ENCODE data around the gene PANK4.

DNA sequence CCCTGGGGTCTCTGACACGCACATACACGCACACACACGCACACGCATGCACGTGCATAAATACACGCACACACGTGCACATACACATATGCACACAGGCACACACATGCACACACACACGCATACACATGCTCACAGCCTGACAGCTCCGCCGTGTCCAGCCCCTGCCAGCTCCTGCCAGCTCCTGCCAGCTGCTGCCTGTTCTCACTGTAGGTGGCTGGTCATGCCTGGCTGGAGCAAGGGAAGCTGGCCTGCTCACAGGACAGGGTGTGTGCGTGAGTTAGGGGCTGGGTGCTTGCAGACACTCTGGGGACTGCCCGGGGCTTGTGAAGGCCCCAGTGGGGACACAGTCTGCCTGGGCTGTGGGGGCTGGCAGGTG is 45.4 kb downstream of the PANK4 start:
- TF ChIP-seq, protein P1, sequence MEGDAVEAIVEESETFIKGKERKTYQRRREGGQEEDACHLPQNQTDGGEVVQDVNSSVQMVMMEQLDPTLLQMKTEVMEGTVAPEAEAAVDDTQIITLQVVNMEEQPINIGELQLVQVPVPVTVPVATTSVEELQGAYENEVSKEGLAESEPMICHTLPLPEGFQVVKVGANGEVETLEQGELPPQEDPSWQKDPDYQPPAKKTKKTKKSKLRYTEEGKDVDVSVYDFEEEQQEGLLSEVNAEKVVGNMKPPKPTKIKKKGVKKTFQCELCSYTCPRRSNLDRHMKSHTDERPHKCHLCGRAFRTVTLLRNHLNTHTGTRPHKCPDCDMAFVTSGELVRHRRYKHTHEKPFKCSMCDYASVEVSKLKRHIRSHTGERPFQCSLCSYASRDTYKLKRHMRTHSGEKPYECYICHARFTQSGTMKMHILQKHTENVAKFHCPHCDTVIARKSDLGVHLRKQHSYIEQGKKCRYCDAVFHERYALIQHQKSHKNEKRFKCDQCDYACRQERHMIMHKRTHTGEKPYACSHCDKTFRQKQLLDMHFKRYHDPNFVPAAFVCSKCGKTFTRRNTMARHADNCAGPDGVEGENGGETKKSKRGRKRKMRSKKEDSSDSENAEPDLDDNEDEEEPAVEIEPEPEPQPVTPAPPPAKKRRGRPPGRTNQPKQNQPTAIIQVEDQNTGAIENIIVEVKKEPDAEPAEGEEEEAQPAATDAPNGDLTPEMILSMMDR (IDR thresholded peaks at IDR 0.05; ENCODE audit: low read depth, low read length, poor library complexity, severe bottlenecking): no peak
- TF ChIP-seq EZH2phosphoT487 (IDR thresholded peaks at IDR 0.05; ENCODE audit: borderline replicate concordance, low read length): no peak

Measured in DOHH2 (cell line).